ENCODE data around the gene TSPAN16. TPM values are rescaled to one million over a fixed set of nuclear protein-coding genes. Genes with fewer than 3 reads are reported as not detected.
"Not testable (repeated sequence)": the region's sequence is repeated elsewhere in the genome, so short reads cannot be mapped to it uniquely, and the experiment has no call there.

Gene TSPAN16
- total RNA-seq, 1 donor from 2014 or later, result not detected

DNA sequence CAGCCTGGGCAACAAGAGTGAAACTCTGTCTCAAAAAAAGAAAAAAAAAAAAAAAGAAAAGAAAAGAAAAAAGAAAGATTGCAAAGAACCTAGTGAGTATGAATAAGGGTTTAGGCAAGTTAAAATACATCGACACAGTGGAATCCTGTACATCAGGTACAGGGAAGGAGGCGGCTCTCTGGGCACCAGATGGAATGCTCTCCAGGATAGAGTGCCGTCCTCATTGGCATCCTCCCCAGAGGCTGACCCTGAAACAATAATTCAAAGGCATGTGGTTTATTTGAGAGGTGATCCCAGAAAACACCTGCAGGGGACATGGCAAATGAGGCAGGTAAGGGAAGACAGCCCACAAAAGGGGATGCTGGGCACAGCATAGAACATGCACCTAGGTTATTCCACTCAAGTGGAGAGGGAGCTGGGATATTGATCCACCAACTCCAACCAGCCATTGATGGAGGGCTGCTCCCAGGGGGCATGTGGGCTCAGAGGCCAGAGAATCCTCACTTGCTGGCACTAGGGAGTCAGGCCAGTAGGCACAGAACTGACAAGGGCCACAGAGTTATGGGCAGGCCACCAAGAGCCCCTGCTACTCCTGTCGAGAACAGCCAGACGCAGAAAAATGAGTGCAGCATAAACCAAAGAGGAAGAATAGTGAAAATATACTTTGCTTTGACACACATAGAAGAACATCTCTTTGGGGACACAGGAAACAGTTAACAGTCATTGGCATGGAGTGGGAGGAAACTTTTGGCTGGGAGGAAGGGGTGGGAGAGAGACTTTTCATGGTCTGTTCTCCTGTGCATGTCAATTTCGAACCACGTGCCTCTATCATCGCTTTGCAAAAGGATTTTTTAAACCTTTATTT is 4.2 kb downstream of the TSPAN16 start:
- intact Hi-C loops (cut with micrococcal nuclease), result no loop called here

- intact Hi-C loops (cut with micrococcal nuclease), result no loop called here
Measured at GRCh38 chr19:11300811-11301120, 4.8 kb downstream of the TSPAN16 start.

- intact Hi-C loops (cut with micrococcal nuclease), result no loop called here
Measured at GRCh38 chr19:11304936-11305335, 9.0 kb downstream of the TSPAN16 start.

DNA sequence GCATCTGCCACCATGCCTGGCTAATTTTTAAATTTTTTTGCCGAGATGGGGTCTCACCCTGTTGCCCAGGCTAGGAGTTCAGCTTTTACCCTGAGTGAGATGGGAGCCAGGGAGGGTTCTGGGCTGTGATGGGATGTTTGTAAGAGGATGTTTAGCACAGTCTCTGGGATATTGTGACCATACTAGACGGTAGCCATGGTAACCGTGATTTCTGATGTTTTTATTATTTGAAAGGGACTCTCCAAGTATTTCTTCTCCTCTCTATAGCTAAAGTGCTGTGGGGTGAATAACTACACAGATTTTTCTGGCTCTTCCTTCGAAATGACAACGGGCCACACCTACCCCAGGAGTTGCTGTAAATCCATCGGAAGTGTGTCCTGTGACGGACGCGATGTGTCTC is 10.4 kb downstream of the TSPAN16 start:
- intact Hi-C loops (cut with micrococcal nuclease), result no loop called here

GRCh38 chr19:11320278-11320995 is 24.5 kb downstream of the TSPAN16 start:
- intact Hi-C loops (cut with micrococcal nuclease), result not testable (repeated sequence)

DNA sequence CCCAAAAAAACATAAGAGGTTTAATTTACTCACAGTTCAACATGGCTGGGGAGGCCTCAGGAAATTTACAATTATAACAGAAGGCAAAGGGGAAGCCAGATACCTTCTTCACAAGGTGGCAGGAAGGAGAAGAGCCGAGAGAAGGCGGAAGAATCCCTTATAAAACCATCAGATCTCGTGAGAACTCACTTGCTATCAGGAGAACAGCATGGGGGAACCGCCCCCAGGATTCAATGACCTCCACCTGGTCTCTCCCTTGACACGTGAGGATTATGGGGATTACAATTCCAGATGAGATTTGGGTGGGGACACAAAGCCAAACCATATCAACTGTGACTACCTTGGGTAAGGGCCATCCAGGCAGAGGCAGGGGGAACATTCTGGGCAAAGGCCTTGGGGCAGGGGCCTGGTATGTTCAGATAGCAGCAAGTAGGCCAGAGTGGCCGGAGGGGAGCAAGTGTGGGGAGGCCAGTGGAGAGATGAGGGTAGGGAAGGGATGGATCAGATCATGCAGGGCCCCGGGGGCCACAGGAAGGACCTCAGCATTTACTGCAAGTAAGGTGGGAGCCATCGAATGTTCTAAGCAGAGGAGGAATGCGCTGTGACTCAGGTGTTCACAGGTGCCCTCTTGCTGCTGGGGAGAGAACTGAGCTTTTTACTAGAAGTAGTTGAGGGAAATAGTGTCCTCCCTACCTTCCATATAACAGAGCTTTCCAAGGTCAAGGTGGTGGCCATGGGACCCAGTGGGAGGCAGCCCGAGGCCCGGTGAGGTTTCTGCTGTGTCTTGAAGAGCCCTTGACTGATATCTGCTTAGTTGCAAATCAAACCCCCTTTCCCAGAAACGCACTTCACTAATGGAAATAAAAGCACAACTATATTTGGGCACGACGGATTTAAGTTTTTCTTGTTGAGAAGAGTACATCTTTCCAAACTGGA is 25.5 kb downstream of the TSPAN16 start:
- intact Hi-C loops (cut with micrococcal nuclease), result no loop called here

DNA sequence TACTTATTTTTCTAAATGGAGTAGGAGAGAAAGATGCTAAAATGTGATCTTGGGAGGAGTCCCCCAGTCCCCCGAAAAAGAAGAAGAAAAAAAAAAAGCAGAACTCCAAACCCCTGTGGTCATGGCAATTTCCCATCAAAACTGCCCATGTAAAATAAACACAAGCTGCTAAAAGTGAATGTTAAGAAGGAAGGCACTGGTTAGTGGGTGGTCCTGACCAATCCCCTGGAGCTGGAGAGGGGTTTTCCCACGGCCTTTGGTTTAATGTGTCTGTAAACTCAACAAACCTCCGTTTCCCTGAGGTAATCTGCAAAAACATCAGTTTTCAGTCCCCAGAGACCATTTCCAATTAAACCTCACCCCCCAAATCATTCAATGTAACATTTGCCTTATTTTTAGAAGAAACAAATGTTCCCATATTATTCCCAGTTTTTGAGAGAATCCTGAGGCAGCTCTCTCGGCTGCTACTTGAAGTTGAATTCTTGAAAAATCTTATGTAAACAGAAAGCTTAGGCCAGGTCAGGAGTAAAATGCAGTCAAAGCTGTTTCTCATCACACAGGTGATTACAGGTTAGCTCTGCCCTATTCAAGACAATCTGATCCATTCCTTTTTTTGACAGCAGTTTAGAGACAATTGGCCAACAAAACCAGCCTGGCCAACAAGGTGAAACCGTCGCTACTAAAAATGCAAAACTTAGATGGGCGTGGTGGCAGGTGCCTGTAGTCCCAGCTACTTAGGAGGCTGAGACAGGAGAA is 26.5 kb downstream of the TSPAN16 start:
- intact Hi-C loops (cut with micrococcal nuclease), result no loop called here

- intact Hi-C loops (cut with micrococcal nuclease), result loop anchor here (1.0 kb wide), 2 partner anchors 23 to 58 kb away; partner anchors contain the start of genes CCDC159 and TMEM205
Measured at GRCh38 chr19:11323601-11324078, 27.7 kb downstream of the TSPAN16 start.

GRCh38 chr19:11324079-11324661 is 28.2 kb downstream of the TSPAN16 start:
- intact Hi-C loops (cut with micrococcal nuclease), result loop anchor here (1.0 kb wide), 2 partner anchors 22 to 57 kb away; partner anchors contain the start of genes CCDC159 and TMEM205

- intact Hi-C loops (cut with micrococcal nuclease), result loop anchor here (1.0 kb wide), 2 partner anchors 21 to 56 kb away; partner anchors contain the start of genes CCDC159 and TMEM205
Measured at GRCh38 chr19:11324748-11325389, 28.9 kb downstream of the TSPAN16 start.

DNA sequence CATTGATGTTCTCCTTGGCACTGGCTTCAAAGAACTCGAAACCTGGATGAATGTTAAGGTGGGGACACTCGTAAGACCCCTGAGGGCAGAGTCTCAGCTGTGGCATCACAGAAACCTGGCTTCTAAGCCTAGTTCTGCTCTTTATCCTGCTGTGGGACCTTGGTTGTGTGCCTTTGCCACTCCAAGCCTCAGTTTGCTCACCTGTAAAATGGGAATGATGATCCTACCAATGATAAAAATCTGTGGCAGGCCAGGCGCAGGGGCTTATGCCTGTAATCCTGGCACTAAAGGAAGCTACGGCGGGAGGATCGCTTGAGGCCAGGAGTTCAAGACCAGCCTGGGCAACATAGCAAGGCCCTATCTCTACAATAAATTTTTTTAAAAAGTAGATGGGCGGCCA is 29.6 kb downstream of the TSPAN16 start:
- intact Hi-C loops (cut with micrococcal nuclease), result no loop called here

DNA sequence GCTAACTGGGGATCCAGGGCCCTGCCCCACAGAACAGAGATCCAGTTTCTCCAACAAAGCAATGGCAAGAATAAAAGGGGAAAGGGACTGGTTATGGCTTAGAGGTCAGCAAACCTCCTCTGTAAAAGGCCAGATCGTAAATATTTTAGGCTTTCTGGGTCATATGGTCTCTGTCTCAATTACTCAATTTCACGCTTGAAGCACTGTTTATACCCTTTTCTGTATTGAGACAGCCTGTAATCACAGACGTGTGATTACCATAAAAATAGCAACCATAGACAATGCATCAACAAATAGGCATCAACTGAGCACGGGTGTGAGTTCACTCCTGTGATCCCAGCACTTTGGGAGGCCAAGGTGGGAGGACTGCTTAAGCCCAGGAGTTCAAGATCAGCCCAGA is 34.2 kb downstream of the TSPAN16 start:
- intact Hi-C loops (cut with micrococcal nuclease), result no loop called here

GRCh38 chr19:11331502-11331901 is 35.5 kb downstream of the TSPAN16 start:
- intact Hi-C loops (cut with micrococcal nuclease), result no loop called here

DNA sequence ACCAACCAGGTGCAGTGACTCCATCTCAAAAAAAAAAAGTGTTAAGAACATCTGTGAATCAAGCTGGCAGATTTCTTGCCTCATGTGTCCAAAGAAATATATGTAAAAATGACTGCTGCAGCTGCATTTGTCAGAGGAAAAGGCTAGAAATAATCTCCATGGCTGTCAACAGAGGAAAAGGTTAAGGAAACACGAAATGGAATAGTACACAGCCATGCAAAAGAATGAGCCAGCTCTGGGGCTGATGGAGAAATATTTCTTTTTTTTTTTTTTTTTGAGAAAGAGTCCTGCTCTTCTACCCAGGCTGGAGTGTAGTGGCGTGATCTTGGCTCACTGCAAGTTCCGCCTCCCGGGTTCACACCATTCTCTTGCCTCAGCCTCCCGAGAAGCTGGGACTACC is 36.9 kb downstream of the TSPAN16 start:
- intact Hi-C loops (cut with micrococcal nuclease), result no loop called here

DNA sequence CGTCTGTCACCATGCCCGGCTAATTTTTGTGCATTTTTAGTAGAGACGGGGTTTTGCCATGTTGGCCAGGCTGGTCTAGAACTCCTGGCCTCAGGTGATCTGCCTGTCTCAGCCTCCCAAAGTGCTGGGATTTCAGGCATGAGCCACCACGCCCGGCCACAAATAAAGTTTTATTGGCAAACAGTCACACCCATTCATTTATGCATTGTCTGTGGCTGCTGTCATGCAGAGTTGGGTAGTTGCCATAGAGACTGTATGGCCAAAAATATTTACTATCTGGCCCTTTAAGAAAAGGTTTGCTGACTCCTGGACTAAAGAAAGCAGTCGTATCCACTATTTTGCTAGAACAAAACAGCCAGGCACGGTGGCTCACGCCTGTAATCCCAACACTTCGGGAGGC is 37.9 kb downstream of the TSPAN16 start:
- intact Hi-C loops (cut with micrococcal nuclease), result not testable (repeated sequence)

DNA sequence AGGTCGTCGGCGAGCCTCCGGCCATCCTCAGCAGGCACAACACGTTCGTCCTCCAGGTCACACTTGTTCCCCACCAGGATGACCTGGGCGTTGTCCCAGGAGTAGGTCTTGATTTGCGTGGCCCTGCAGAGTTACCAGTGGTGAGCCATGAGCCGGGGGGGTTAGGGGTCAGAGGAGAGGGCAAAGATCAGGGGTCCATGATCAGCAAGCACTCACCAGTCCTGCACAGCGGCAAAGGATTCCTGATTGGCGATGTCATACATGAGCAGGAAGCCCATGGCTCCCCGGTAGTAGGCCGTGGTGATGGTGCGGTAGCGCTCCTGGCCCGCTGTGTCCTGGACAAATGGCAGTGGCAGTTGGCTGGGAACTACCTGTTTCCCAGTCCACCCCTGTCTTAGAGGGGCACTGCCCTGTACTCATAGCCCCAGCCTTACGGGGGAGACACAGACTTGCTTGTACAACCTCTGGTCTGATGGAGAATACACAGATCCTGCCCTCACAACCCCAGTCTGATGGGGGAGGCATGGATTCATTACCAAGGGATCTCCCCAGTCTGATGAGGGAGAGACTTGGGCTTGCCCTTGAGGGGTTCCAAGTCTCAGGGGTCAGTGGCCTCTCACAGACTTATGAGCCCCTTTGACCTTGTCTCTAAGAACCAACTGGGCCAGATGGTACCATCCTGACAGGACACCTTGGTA is 39.6 kb downstream of the TSPAN16 start:
- intact Hi-C loops (cut with micrococcal nuclease), result no loop called here

GRCh38 chr19:11337080-11337479 is 41.1 kb downstream of the TSPAN16 start:
- intact Hi-C loops (cut with micrococcal nuclease), result no loop called here

- intact Hi-C loops (cut with micrococcal nuclease), result loop anchor here (1.0 kb wide), 1 partner anchor 8 kb away; the partner anchor contains the start of genes CCDC159 and TMEM205
Measured at GRCh38 chr19:11338121-11338520, 42.2 kb downstream of the TSPAN16 start.

Data from T-helper 1 cell treated with Interleukin-12 subunit alpha and Interleukin-12 subunit beta and Interleukin-4 antibody, amounts not matched to agents 30 ng/mL and 1 ng/mL, for 36 hours (primary cell).